GM19324 (cell line): ENCODE results near the gene PCNT.
"Not testable (repeated sequence)": the region's sequence is repeated elsewhere in the genome, so short reads cannot be mapped to it uniquely, and the experiment has no call there.

Experiments used
- ATAC-seq: cut with Tn5 transposase; IDR thresholded peaks from one replicate; pipeline ENCODE4 v1.9.1; 2021; ENCODE audit warnings: mild to moderate bottlenecking, moderate library complexity; ENCODE audit not compliant: unreplicated experiment, low FRiP score

PCNT gene

DNA sequence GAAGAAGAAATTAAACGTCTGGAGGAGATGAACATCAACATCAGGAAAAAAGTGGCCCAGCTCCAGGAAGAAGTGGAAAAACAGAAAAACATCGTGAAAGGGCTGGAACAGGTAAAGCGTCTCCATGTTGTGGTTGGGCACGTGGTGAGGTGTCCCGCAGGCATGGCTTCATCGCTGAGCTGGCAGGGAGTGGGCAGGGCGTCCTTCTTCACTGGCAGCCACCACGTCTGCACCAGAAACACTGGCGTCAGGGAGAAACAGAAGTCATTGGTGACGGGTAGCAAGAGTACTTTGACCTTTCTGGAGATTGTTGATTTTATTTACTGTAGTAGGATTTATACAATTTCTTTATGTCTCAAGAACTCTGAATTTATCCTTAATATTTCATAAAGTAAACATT is 75.7 kb downstream of the PCNT start:
- no peak for ATAC-seq

DNA sequence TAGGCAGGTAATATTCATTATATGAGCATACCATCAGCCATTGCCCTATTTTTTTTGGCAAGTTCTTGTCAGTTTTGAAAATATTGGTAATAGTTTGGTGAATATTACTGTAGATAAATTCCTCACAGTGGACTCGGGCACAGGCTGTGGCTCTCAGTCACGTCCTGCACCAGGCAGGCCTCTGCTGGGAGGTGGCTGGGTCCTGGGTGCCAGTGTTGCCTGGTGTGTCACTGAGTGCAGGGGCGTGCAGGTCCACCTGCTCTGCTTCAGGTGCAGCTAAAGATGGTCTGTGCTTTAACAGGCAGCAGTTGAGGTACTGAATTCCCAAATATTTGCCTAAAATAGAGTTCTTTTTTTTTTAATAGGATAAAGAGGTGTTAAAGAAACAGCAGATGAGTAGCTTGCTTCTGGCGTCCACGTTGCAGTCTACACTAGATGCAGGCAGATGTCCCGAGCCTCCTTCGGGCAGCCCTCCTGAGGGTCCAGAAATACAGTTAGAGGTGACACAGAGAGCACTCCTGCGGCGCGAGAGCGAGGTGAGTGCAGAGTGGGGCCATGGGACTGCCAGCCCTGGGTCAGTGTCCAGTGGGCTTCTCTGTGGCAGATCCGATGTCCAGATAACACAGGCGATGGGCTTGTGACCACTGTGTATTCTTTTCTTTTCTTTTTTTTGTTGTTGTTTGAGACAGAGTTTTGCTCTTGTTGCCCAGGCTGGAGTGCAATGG is 77.4 kb downstream of the PCNT start:
- no peak for ATAC-seq

DNA sequence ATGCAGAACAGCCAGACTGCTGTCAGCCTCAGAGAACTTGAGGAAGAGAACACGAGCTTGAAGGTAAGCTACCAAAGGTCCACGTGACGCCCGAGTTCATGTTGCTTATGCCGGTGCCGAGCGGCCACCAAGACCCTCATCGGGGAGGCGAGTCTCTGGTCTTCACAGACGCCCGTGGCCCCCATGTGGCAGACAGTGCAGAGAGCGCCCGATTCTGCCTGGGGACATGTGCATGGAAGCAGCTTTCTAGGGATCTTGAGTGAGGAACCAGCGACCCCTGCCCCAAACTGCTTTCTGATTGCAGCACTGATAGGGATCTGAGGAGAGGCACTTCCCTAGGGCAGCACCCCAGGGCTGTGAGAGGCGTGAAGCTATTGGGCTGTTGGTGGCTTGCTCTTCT is 78.5 kb downstream of the PCNT start:
- no peak for ATAC-seq

DNA sequence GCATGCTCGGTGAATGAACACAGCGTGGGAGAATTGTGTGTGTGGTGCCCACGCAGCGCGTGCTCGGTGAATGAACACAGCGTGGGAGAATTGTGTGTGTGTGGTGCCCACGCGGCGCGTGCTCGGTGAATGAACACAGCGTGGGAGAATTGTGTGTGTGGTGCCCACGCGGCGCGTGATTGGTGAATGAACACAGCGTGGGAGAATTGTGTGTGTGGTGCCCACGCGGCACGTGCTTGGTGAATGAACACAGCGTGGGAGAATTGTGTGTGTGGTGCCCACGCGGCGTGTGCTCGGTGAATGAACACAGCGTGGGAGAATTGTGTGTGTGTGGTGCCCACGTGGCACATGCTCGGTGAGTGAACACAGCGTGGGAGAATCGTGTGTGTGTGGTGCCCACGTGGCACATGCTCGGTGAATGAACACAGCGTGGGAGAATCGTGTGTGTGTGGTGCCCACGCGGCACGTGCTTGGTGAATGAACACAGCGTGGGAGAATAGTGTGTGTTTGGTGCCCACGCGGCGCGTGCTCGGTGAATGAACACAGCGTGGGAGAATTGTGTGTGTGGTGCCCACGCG is 79.4 kb downstream of the PCNT start:
- ATAC-seq, result not testable (repeated sequence)

DNA sequence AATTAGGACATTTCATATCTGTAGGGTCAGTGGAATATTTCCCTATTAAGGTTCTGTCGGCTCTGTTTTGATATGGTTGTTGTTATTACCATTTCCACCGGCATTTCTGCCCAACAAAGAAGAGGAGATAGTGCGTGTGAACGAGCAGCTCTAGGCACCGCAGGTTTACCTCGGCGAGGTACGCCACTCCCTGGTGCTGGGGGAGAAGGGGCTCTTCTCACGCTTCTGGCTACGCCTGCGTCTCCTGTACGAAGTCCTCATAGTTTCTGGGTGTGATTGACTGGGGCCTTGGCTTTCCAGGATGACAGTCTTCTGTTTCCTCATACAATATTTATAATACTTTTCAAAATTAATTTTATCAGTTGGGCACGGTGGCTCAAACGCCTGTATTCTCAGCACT is 80.3 kb downstream of the PCNT start:
- no peak for ATAC-seq

DNA sequence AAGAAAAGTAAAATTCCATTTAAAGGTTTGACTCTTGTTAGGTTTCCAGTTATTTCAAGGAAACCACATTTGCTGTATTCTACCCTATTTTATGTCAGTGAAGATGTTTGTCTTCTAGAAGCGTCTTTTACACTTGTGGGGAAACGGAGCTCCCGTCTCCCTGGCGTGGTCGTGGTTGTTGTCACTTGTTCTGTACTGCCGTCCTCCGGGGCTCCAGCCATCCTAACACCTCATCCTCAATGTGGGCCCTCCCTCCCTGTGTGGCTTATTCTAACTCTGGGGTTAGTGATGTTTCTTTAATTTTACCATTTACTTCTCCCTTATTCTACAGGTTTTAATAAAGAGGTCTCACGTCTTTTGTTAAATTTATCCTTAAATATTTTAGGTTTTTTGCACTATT is 82.0 kb downstream of the PCNT start:
- no peak for ATAC-seq

DNA sequence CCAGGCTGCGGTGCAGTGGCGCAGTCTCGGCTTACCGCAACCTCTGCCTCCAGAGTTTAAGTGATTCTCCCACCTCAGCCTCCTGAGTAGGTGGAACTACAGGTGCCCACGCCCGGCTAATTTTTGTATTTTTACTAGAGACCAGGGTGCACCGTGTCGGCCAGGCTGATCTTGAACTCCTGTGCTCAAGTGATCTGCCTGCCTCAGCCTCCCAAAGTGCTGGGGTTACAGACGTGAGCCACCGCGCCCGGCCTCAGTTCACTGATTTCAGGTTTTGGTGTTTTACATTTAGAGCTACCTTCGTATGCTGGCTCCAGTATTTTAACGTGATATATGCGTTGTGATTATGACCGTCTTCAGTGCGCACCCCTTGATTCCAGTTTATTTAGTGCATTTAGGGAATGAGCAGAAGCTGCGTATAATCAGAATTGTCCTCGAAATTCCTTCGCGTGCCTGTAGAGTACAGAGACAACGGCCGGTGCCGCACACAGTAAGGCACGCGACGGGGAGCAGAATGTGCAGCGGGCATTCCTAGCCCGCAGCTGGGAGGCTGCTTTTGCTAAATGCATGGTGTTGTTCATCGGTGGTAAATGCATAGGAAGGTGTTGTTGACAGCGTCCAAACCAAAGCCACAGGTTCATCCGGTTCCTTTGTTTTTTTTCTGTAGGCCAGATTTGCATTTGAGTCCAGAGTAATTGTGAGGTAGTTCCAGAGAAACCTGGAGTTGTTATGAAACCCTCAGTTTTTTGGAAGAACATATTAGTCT is 85.9 kb downstream of the PCNT start:
- ATAC-seq, result no peak

DNA sequence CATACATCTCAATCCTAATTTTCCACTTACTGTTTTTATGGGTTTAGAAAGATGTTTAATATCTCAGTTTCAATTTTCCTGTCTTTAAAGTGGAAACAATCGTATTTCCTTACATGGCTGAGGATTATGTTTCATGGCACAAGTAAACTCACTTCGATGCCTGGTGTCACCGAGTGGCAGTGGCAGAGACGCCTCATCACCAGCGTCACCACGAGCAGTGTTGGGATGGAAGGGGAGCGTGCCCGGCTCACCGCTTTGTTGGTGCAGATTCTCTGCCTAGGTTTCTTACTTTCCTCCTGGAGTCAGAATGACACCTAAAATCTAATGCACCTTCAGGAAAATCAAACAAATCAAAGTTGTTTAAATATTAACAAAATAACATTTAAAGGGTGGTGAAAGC is 86.6 kb downstream of the PCNT start:
- ATAC-seq, result no peak

DNA sequence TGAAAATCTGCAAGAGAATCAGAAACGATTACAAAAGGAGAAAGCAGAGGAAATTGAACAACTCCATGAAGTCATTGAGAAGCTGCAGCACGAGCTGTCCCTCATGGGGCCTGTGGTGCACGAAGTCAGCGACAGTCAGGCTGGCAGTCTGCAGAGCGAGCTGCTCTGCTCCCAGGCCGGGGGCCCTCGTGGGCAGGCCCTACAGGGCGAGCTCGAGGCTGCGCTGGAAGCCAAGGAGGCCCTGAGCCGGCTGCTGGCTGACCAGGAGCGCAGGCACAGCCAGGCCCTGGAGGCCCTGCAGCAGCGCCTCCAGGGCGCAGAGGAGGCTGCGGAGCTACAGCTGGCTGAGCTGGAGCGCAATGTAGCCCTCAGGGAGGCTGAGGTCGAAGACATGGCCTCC is 87.3 kb downstream of the PCNT start:
- no peak for ATAC-seq

DNA sequence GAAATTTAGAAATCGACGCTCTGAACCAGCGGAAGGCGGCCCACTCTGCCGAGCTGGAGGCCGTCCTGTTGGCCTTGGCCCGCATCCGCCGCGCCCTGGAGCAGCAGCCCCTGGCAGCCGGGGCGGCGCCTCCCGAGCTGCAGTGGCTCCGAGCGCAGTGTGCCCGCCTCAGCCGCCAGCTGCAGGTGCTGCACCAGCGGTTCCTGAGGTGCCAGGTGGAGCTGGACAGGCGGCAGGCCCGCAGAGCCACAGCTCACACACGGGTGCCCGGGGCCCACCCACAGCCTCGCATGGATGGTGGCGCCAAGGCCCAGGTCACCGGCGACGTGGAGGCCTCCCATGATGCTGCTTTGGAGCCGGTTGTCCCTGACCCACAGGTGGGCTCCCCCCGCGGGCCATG is 87.7 kb downstream of the PCNT start:
- no peak for ATAC-seq

DNA sequence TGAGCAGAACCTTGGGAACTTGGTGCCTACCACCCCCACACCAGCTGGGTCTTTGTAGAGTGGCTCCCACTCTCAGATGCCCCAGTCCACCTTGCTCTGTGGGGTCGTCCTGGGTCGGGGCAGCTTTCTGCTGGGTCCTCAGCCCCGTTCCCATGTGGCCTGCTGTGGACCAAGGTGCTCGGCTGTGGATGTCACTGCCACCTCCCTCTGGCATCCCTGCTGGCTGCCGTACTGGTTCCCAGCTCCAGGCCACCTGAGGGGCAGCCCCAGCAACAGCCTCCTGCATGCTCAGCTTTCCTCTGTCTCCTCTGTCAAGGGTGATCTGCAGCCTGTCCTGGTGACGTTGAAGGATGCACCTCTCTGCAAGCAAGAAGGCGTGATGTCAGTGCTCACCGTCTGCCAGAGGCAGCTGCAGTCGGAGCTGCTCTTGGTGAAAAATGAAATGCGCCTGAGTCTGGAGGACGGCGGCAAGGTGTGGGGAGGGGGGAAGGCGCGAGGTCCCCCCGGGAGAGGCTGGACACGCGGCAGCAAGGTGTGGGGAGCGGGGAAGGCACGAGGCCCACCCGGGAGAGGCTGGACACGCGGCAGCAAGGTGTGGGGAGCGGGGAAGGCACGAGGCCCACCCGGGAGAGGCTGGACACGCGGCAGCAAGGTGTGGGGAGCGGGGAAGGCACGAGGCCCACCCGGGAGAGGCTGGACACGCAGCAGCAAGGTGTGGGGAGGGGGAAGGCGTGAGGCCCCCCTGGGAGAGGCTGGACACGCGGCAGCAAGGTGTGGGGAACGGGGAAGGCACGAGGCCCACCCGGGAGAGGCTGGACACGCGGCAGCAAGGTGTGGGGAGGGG is 88.8 kb downstream of the PCNT start:
- no peak for ATAC-seq

DNA sequence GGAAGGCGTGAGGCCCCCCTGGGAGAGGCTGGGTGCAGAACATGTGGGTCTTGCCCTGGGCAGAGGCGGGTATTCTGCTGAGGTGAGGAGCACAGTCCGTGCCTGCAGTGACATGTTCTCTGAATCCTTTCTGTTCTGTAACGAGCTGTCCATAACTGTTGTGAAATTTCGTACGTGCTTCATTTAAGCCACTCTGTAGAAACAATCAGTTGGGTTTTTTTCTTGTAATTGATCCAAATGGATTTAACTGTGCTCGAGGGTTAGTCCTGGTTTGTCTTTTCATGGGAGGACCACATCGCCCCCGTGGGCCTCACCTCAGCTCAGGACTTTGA is 89.4 kb downstream of the PCNT start:
- ATAC-seq, result no peak

DNA sequence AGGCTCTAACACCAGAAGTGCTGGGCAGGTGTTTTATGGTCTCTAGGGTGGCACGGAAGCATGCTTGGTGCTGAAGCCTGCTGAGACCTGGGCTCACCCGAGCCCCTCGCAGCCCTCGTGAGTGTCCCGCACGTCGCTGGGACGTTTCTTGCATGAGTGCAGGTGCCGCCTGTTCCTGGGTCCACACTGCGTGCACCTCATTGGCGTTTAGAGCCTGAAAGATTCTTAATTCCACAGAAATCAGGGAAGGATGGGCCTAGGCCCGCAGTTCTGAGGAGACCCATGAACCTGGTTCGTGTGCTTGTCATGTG is 91.0 kb downstream of the PCNT start:
- no peak for ATAC-seq

DNA sequence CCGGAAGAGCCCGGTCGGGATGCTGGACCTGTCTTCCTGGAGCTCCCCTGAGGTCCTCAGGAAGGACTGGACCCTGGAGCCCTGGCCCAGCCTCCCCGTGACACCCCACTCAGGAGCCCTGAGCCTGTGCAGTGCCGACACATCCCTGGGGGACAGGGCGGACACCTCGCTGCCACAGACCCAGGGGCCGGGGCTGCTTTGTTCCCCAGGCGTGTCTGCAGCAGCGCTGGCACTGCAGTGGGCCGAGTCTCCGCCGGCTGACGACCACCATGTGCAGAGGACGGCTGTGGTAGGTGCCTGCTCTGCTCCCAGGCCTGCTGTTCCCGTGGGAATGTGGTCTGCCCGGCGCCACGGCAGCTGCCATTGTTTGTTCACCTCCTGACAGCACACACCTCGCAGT is 92.6 kb downstream of the PCNT start:
- no peak for ATAC-seq

DNA sequence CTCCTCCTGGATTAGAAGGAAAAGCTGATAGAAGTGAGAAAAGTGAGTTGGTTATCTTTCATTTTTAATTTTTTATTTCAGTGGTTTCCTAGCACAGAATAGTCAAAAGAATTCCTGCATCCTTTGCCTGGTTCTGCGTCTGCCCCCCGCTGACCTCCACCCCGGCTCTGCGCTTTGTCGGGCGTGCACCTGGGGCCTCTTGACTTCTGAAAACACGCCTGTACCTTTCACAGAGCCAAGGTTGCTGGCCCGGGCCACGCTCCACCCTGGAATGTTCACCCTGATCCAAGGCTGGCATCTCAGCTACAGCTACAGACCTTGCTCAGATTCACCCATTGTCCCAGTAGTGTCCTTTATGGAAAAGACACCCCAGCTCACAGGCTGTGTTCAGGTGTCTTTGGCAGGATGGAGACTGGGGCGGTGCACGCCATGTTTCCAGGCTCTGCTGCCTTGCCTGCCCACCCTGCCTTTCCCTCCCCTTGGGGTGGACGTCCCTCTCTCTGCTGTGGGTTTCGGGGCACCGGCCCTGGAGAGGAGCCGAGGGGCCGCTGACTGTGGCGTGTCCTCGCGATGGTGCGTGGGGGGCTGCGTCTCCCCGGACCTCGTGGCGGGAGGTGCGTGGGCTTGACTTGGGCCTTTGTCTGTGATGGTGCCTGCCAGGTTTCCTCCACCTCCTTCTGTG is 94.5 kb downstream of the PCNT start:
- no peak for ATAC-seq

DNA sequence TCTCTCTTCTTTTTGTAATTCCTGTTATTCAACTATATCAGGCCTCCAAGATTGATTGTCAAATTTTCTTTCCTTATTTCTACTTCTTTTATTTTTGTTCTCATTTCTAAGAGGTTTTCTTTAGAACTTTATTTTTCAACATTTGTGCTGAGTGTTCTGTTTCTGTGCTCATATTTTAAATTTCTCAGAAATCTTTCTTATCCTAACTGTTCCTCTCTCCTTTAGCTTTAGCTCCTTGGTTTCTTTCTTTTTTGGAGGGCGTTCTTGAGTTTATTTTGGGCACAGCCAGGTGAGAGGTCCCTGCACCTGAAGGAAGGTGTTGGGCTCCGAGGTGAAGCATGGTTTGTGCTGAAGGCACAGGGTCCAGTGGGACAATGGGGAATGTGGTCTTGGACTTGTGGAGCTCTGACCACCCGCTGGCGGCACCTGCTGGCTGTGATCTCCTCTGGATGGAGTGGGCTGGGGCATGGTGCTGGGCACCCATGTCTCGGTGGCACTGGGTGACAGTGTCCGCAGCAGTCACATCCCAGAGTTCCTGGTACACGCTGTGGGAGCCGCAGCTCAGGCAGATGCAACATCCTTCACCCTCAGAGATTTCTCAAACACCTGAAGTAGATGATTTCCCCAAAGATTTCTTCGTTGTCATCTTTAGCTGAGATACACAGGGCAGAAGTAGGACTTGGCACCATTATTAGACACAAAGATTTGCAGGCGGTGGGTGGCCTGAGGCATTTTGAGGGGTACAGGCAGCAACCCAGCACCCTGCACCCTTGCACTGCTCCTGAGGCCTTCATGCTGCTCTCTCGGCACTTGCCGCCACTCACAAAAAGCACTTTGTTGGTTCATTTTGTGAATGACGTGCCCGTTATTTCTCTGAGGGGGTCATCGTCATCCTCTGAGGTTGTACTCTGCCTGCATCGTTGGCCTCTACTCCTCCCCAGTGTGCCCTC is 96.6 kb downstream of the PCNT start:
- no peak for ATAC-seq

DNA sequence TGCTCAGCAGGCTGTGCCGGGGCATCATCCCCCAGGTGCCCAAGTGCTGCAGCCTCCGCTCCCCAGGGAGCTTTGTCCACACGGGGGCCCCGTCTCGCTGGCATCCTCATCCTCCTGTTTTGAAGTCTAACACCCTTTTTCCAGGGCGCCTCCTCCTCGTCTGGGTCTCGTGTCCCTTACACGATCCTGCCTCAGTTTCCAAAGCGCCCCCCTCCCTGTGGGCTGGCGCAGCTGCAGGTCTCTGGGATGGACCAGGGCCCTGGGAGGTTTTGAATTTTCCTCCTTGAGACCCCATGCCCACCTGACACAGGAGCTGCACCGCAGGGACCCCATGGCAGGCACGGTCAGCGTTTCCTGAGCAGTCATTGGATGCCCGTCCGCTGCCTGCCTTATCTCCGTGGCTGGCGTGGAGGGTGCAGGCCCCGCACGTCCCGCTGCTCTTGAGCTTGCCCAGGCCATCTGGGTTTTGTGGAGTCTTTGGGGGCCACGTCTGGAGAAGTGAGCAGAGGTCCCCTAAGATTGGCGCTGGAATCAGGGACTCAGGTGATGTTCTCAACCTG is 97.3 kb downstream of the PCNT start:
- ATAC-seq, result no peak

DNA sequence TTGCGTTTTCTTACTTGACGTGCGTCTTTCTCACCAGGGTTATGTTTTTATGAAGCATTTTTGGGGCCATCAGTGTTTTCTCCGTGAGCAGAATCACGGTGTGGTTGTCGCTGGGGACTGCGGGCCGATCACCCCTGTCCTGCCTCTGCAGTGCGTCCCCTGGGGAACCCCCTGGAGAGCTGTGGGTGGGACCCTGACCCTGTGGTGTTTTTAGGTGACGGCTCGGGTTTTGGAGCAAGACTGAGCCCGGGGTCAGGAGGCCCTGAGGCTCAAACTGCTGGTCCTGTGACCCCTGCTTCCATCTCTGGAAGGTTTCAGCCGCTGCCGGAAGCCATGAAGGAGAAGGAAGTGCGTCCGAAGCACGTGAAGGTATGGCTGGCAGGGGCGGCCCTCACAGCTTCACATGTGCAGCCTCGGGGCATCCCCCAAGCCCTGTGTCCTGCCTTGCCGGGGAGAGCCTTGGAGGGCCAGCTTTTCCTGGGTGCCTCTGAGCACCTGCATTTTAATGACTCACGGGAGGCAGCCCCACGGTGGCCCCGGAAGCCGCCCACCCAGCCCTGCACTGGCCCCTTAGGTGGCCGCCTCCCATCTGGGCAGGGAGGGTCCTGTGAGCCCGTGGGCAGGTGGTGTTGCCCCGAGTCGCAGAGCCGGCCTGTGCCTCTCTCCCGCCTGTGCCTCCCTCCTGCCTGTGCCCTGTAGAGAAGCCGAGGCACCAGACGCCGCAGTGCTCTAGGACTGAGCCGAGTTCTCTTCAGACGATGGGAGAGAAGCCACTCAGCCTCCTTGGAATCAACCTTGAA is 98.0 kb downstream of the PCNT start:
- no peak for ATAC-seq
